ENCODE measurements around the gene MBTPS1. TPM values are rescaled to one million over a fixed set of nuclear protein-coding genes. Genes with fewer than 3 reads are reported as not detected.

Gene MBTPS1
- total and polyA plus RNA-seq, 2 experiments from 2014 or later, result 18.1 to 49.3 TPM

- Histone ChIP-seq H3K79me2 (replicated peaks; ENCODE audit: insufficient read depth) (no peaks in the 10 kb centered on the region), H3F3A (replicated peaks; ENCODE audit: low read depth) (no peaks in the 10 kb centered on the region), H3K27ac (ENCODE audit: low read depth) (no peak overlapping the region), H3K27me3 (ENCODE audit: insufficient read depth) (no peaks in the 10 kb centered on the region), H3K4me3 (no peak overlapping the region), H3K4me1 (ENCODE audit: insufficient read depth) (no peaks in the 10 kb centered on the region), H4K20me1 (replicated peaks; ENCODE audit: insufficient read depth) (peaks cover 9% of the 10 kb centered on the region; the same call in 1 of the 2 replicates), H3K36me3 (ENCODE audit: insufficient read depth) (peaks cover 22% of the 10 kb centered on the region), H3K9me2 (ENCODE audit: insufficient read depth) (no peaks in the 10 kb centered on the region), H2AFZ (no peak overlapping the region), H3K4me2 (no peak overlapping the region)
- no peaks in the 10 kb centered on the region for H3K4me1 Mint-ChIP-seq
- no peak overlapping the region for H3K27ac Mint-ChIP-seq
- no peak for TF ChIP-seq ZNF462 (CRISPR knock-in tag; IDR thresholded peaks at IDR 0.05)
- no peak for TF ChIP-seq NANOG (IDR thresholded peaks at IDR 0.05; ENCODE audit: borderline replicate concordance)
- no peak for TF ChIP-seq REST (IDR thresholded peaks at IDR 0.05; ENCODE audit: unreplicated experiment)
- TF ChIP-seq EZH2 (IDR thresholded peaks at IDR 0.05; ENCODE audit: low read depth, unreplicated experiment), result no peak
- TF ChIP-seq ZNF114 (CRISPR knock-in tag; IDR thresholded peaks at IDR 0.05), result no peak
- TF ChIP-seq, protein P1, sequence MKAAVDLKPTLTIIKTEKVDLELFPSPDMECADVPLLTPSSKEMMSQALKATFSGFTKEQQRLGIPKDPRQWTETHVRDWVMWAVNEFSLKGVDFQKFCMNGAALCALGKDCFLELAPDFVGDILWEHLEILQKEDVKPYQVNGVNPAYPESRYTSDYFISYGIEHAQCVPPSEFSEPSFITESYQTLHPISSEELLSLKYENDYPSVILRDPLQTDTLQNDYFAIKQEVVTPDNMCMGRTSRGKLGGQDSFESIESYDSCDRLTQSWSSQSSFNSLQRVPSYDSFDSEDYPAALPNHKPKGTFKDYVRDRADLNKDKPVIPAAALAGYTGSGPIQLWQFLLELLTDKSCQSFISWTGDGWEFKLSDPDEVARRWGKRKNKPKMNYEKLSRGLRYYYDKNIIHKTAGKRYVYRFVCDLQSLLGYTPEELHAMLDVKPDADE (IDR thresholded peaks at IDR 0.05), result no peak
- no peak for TF ChIP-seq STAT1 (IDR thresholded peaks at IDR 0.05; ENCODE audit: unreplicated experiment)
- TF ChIP-seq CREB1 (CRISPR knock-in tag; IDR thresholded peaks at IDR 0.05; ENCODE audit: low read depth), result no peak
- no peak for TF ChIP-seq EZH2phosphoT487 (IDR thresholded peaks at IDR 0.05; ENCODE audit: unreplicated experiment)
- no peak for TF ChIP-seq JUNB (IDR thresholded peaks at IDR 0.05; ENCODE audit: unreplicated experiment)
- TF ChIP-seq POLR2AphosphoS5 (IDR thresholded peaks at IDR 0.05; ENCODE audit: low read depth), result no peak
- TF ChIP-seq, protein P2, sequence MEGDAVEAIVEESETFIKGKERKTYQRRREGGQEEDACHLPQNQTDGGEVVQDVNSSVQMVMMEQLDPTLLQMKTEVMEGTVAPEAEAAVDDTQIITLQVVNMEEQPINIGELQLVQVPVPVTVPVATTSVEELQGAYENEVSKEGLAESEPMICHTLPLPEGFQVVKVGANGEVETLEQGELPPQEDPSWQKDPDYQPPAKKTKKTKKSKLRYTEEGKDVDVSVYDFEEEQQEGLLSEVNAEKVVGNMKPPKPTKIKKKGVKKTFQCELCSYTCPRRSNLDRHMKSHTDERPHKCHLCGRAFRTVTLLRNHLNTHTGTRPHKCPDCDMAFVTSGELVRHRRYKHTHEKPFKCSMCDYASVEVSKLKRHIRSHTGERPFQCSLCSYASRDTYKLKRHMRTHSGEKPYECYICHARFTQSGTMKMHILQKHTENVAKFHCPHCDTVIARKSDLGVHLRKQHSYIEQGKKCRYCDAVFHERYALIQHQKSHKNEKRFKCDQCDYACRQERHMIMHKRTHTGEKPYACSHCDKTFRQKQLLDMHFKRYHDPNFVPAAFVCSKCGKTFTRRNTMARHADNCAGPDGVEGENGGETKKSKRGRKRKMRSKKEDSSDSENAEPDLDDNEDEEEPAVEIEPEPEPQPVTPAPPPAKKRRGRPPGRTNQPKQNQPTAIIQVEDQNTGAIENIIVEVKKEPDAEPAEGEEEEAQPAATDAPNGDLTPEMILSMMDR (conservative IDR thresholded peaks at IDR 0.05; ENCODE audit: low read depth in 2 of 2), result no peak
- no peak for TF ChIP-seq ZNF331 (CRISPR knock-in tag; IDR thresholded peaks at IDR 0.05; ENCODE audit: low read depth)
- DNase-seq (ENCODE audit: low spot score) (peak; percentile 47), ATAC-seq (peak; percentile 34)
- H3K9me3 Mint-ChIP-seq, result no peaks in the 10 kb centered on the region
- H3K27me3 Mint-ChIP-seq (ENCODE audit: insufficient read depth, low read depth, poor library complexity), result peaks cover 1% of the 10 kb centered on the region
- H3K4me3 Mint-ChIP-seq, result no peak overlapping the region
- H3K36me3 Mint-ChIP-seq (ENCODE audit: low read depth), result peaks cover 37% of the 10 kb centered on the region
Observed at GRCh38 chr16:84082110-84082509, 34.6 kb downstream of the MBTPS1 start.

Data from GM23338 (cell line).